ENCODE results near the gene HTR4. TPM values are rescaled to one million over a fixed set of nuclear protein-coding genes. Genes with fewer than 3 reads are reported as not detected.

HTR4 gene
- total and polyA plus RNA-seq, 9 donors = 0.07 to 0.32 (median 0.11) TPM; not detected in 4

- WGBS, 3 donors = 92 to 93% (median 93%) methylated on average over 3 of the region's 3 CpGs
- intact Hi-C loops (cut with DNase I) = no loop called here
- TF ChIP-seq CTCF (IDR thresholded peaks at IDR 0.05) (no peak), EP300 (IDR thresholded peaks at IDR 0.05) (no peak), POLR2A (IDR thresholded peaks at IDR 0.05) (no peak)
- DNase-seq = no peak
- no peaks in the 10 kb centered on the region for H3K4me1 ChIP-seq (ENCODE audit: insufficient read depth)
- H3K36me3 ChIP-seq = no peaks in the 10 kb centered on the region
- no peaks in the 10 kb centered on the region for H3K27me3 ChIP-seq
- H3K9me3 ChIP-seq = no peaks in the 10 kb centered on the region
- no peak overlapping the region for H3K4me3 ChIP-seq
- no peak overlapping the region for H3K27ac ChIP-seq
Measured at GRCh38 chr5:148436029-148436428, 218.3 kb downstream of the HTR4 start.

- Histone ChIP-seq H3K4me1 (ENCODE audit: insufficient read depth) (no peaks in the 10 kb centered on the region), H3K4me3 (no peak overlapping the region), H3K27ac (no peak overlapping the region), H3K36me3 (no peaks in the 10 kb centered on the region), H3K27me3 (no peaks in the 10 kb centered on the region), H3K9me3 (no peaks in the 10 kb centered on the region)
- 97 to 99% (median 98%) methylated on average over 3 of the region's 3 CpGs for WGBS, 3 donors
- intact Hi-C loops (cut with DNase I) = no loop called here
- DNase-seq = no peak
- TF ChIP-seq CTCF (IDR thresholded peaks at IDR 0.05) (no peak), EP300 (IDR thresholded peaks at IDR 0.05) (no peak)
Measured at GRCh38 chr5:148433826-148434225, 220.5 kb downstream of the HTR4 start.

Other genes with a start within 250 kb of the HTR4 start
- gene ADRB2, start 172.1 kb upstream of the HTR4 start, total RNA-seq = 1 to 10 TPM in 4 of 7 donors, under 1 TPM in 3; 0.23 to 2.3 (median 1.0) TPM
- gene ADRB2, start 172.1 kb upstream of the HTR4 start, polyA plus RNA-seq = 1 to 10 TPM in 1 of 2 donors, under 1 TPM in 1; 0.41 to 2.0 TPM